Colonic mucosa (tissue), 4 donors: ENCODE results near the gene MGARP. TPM values are rescaled to one million over a fixed set of nuclear protein-coding genes. Genes with fewer than 3 reads are reported as not detected.
"Not testable (repeated sequence)": the region's sequence is repeated elsewhere in the genome, so short reads cannot be mapped to it uniquely, and the experiment has no call there.

ENCODE experiments used
- DNase-seq: peaks from one replicate; pipeline ENCODE4 v3.0.0-alpha.2; 2020
- H3K27ac ChIP-seq: fragments of 200-600 bp; one replicate; pipeline ENCODE4 v1.8.0; 2021
- H3K27me3 ChIP-seq: fragments of 200-600 bp; one replicate; pipeline ENCODE4 v1.8.0; 2021
- H3K36me3 ChIP-seq: fragments of 200-600 bp; one replicate; pipeline ENCODE4 v1.8.0; 2021
- H3K4me1 ChIP-seq: fragments of 200-600 bp; one replicate; pipeline ENCODE4 v1.8.0; 2021; ENCODE audit warnings: mild to moderate bottlenecking
- H3K4me3 ChIP-seq: fragments of 200-600 bp; one replicate; pipeline ENCODE4 v1.8.0; 2021
- H3K9ac ChIP-seq, 2 donors: one replicate each; pipeline ENCODE4 v1.7.0; 2013; ENCODE audit warnings: control low read depth in 2 of 2, low read depth in 2 of 2, low read length in 2 of 2
- H3K9me3 ChIP-seq: fragments of 200-600 bp; one replicate; pipeline ENCODE4 v1.8.0; 2021
- CTCF ChIP-seq: fragments of 200-600 bp; IDR thresholded peaks from one replicate; pipeline ENCODE4 v1.8.0; 2022; ENCODE audit warnings: antibody characterized with exemption, mild to moderate bottlenecking
- intact Hi-C: fragments of 100-400 bp; cut with DNase I; formaldehyde crosslinking; loops from one replicate; pipeline ENCODE4 v1.14.1; 2022
- total RNA-seq, 2 donors: library from RNA; stranded (reverse); fragmentation: NEBNext Ultra II Directional in 1 of 2; extraction: Animal tissue kit (Norgen Biotek cat#: 25700) in 1 of 2; gene quantifications; one replicate each; pipeline ENCODE4 v1.2.1, GENCODE V29; 2021
- donor health status: healthy.
- donor health status: DM: no; HTN: no; CAD: no.
- donor health status: DM: no; HTN: no; CAD: no.

The MGARP gene
- total RNA-seq, 2 donors from 2014 or later, result 0.32 TPM; not detected in 1

- no peak for DNase-seq
- H3K4me1 ChIP-seq, result peaks cover 3% of the 10 kb centered on the region
- H3K27ac ChIP-seq, result no peak overlapping the region
- H3K4me3 ChIP-seq, result no peak overlapping the region
- no peak overlapping the region for H3K9ac ChIP-seq
- H3K27me3 ChIP-seq, result no peaks in the 10 kb centered on the region
- no peaks in the 10 kb centered on the region for H3K36me3 ChIP-seq
- intact Hi-C loops, result no loop called here
- H3K9me3 ChIP-seq, result no peaks in the 10 kb centered on the region
- no peak for TF ChIP-seq CTCF
Measured at GRCh38 chr4:139317635-139318034, 37.6 kb upstream of the MGARP start.

- Histone ChIP-seq H3K9me3 (no peaks in the 10 kb centered on the region), H3K27ac (no peak overlapping the region), H3K4me3 (no peak overlapping the region), H3K27me3 (no peaks in the 10 kb centered on the region), H3K9ac (no peak overlapping the region), H3K4me1 (peaks cover 7% of the 10 kb centered on the region), H3K36me3 (no peaks in the 10 kb centered on the region)
- TF ChIP-seq CTCF, result no peak
- DNase-seq, result no peak
- intact Hi-C loops, result no loop called here
Measured at GRCh38 chr4:139316733-139317132, 36.7 kb upstream of the MGARP start.

GRCh38 chr4:139315221-139315675, 35.2 kb upstream of the MGARP start:
- Histone ChIP-seq H3K36me3 (no peaks in the 10 kb centered on the region), H3K27ac (no peak overlapping the region), H3K9ac (no peak overlapping the region), H3K4me1 (peaks cover 7% of the 10 kb centered on the region), H3K4me3 (no peak overlapping the region), H3K9me3 (no peaks in the 10 kb centered on the region), H3K27me3 (no peaks in the 10 kb centered on the region)
- no peak for DNase-seq
- TF ChIP-seq CTCF, result no peak
- intact Hi-C loops, result no loop called here

GRCh38 chr4:139314047-139314800, 34.2 kb upstream of the MGARP start:
- no peak overlapping the region for H3K4me3 ChIP-seq
- H3K9me3 ChIP-seq, result no peaks in the 10 kb centered on the region
- peaks cover 7% of the 10 kb centered on the region for H3K4me1 ChIP-seq
- H3K36me3 ChIP-seq, result no peaks in the 10 kb centered on the region
- DNase-seq, result no peak
- intact Hi-C loops, result no loop called here
- no peaks in the 10 kb centered on the region for H3K27me3 ChIP-seq
- no peak overlapping the region for H3K9ac ChIP-seq
- TF ChIP-seq CTCF, result no peak
- H3K27ac ChIP-seq, result no peak overlapping the region

GRCh38 chr4:139313414-139313813, 33.4 kb upstream of the MGARP start:
- H3K27ac ChIP-seq, intact Hi-C loops, H3K9ac ChIP-seq, H3K9me3 ChIP-seq, H3K27me3 ChIP-seq, DNase-seq, H3K4me3 ChIP-seq, H3K36me3 ChIP-seq, H3K4me1 ChIP-seq: not testable (repeated sequence)

GRCh38 chr4:139312552-139313332, 32.7 kb upstream of the MGARP start:
- no peaks in the 10 kb centered on the region for H3K36me3 ChIP-seq
- DNase-seq, result no peak
- TF ChIP-seq CTCF, result no peak
- H3K27ac ChIP-seq, result no peak overlapping the region
- H3K27me3 ChIP-seq, result no peaks in the 10 kb centered on the region
- no peak overlapping the region for H3K4me3 ChIP-seq
- H3K9me3 ChIP-seq, result no peaks in the 10 kb centered on the region
- intact Hi-C loops, result no loop called here
- H3K9ac ChIP-seq, result no peak overlapping the region
- peaks cover 7% of the 10 kb centered on the region for H3K4me1 ChIP-seq
